Common myeloid progenitor, CD34-positive (primary cell): ENCODE results near the gene DBP.
A peak's percentile ranks its signal among the peaks of the same experiment; 100 is the strongest.

Experiments
- CTCF ChIA-PET: fragments of 350-600 bp; sonication (Branson Sonifier 250); formaldehyde crosslinking; loops from one replicate; lab custom pipeline; 2021; ENCODE audit warnings: antibody characterized with exemption; lab: Charles Lee
- POLR2A ChIA-PET: fragments of 350-600 bp; sonication (Branson Sonifier 250); formaldehyde crosslinking; loops from one replicate; lab custom pipeline; 2021; ENCODE audit warnings: antibody characterized with exemption; lab: Charles Lee
- DNase-seq, 3 donors: peaks; one replicate each; pipeline versions ENCODE4 v3.0.0 to v3.0.0-alpha.2; 2013
- H3K27ac ChIP-seq, 2 experiments: 1 replicate in 1 of 2; 2 replicates in 1 of 2; pipeline ENCODE4 v1.7.0; 2013; ENCODE audit warnings: inconsistent platforms in 2 of 2, low read length in 2 of 2, mild to moderate bottlenecking in 2 of 2, low read depth in 1 of 2, moderate library complexity in 1 of 2; ENCODE audit not compliant: severe bottlenecking in 2 of 2, insufficient read depth in 1 of 2, poor library complexity in 1 of 2
- H3K27me3 ChIP-seq, 5 experiments: replicated peaks in 2 of 5; 1 replicate in 3 of 5; 2 replicates in 2 of 5; pipeline versions ENCODE4 v1.6.1 to v1.7.0; 2013; ENCODE audit warnings: low read length in 4 of 5, mild to moderate bottlenecking in 2 of 5, moderate library complexity in 2 of 5, inconsistent platforms in 1 of 5; ENCODE audit not compliant: insufficient read depth in 5 of 5, control insufficient read depth in 4 of 5
- H3K36me3 ChIP-seq, 4 experiments: 1 replicate in 2 of 4; 2 replicates in 2 of 4; pipeline versions ENCODE4 v1.6.1 to v1.7.0; 2013; ENCODE audit warnings: low read length in 3 of 4, control low read depth in 1 of 4, mild to moderate bottlenecking in 1 of 4; ENCODE audit not compliant: control insufficient read depth in 4 of 4, insufficient read depth in 4 of 4
- H3K4me1 ChIP-seq, 4 experiments: 1 replicate in 3 of 4; 2 replicates in 1 of 4; pipeline versions ENCODE4 v1.6.1 to v1.7.1; 2013; ENCODE audit warnings: low read length in 3 of 4, mild to moderate bottlenecking in 3 of 4, control low read depth in 1 of 4, inconsistent platforms in 1 of 4, moderate library complexity in 1 of 4; ENCODE audit not compliant: control insufficient read depth in 4 of 4, insufficient read depth in 4 of 4; ENCODE audit errors: control extremely low read depth in 1 of 4
- H3K4me3 ChIP-seq, 7 experiments: 1 replicate in 4 of 7; 2 replicates in 3 of 7; pipeline versions ENCODE4 v1.5.1 to v1.7.0; 2013; ENCODE audit warnings: mild to moderate bottlenecking in 7 of 7, low read length in 6 of 7, moderate library complexity in 6 of 7, inconsistent platforms in 2 of 7, low read depth in 2 of 7, control low read depth in 1 of 7; ENCODE audit not compliant: insufficient read depth in 4 of 7, control insufficient read depth in 1 of 7; ENCODE audit errors: extremely low read depth in 1 of 7
- H3K9me3 ChIP-seq, 5 experiments: 1 replicate in 4 of 5; 2 replicates in 1 of 5; pipeline versions ENCODE4 v1.6.1 to v1.7.1; 2013; ENCODE audit warnings: low read length in 4 of 5, mild to moderate bottlenecking in 2 of 5, inconsistent platforms in 1 of 5, low read depth in 1 of 5, moderate library complexity in 1 of 5; ENCODE audit not compliant: control insufficient read depth in 4 of 5, insufficient read depth in 2 of 5; ENCODE audit errors: control extremely low read depth in 1 of 5
- WGBS: methylation state at CpG from one replicate; pipeline ENCODE4 v1.1.5; 2013; ENCODE audit not compliant: insufficient coverage; 5-methylcytosine and 5-hydroxymethylcytosine counted together

DBP gene

DNA sequence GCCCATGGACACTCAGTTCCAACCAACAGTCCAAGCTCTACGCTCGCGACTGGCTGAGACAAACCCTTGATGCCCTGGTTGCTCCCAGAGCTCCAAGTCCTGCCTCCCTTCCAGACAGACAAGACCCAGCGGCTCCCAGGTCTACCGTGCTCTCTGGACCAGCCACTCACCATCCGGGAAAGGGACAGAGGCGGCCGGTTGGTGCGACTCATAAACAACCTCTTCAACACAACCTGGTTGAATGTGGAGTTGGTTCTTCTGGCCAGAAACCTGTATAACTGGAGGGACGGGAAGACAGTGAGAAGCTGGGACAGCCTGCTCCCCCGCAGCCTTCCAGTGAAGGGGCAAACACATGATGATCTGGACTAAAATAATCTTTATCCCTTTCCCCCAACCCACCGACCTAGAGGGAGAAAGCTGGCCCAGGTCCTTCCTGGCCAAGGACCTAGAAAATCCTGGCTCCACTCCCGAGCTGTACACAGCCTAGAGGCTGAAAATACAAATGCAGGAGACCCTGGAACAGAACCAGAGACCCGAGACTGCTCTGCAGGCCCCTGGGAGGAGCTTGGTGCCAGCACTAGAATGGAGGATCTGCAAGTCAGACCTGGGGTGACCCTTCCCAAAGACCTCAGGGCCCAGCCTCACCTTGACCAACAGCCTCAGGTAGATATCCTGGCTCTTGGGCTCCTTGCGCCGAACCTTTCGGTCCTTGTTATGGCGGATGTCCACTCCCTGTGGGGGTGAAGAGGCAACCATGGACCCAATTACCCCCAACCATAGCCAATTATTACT is 19.8 kb downstream of the DBP start:
- Histone ChIP-seq H3K27me3 (no peaks in the 10 kb centered on the region), H3K4me1 (peaks cover 7 to 37% (median 27%) of the 10 kb centered on the region in 4 experiments), H3K36me3 (peaks cover 13 to 38% (median 24%) of the 10 kb centered on the region in 4 experiments), H3K9me3 (no peaks in the 10 kb centered on the region), H3K27ac (peak overlapping the region; percentile 87 to 98), H3K4me3 (peak overlapping the region in 6 of 7 experiments; percentile 90 to 100 (median 98))
- WGBS = 80% methylated on average over 12 of the region's 18 CpGs
- CTCF ChIA-PET = interaction anchor here (1.0 to 3.2 kb wide), 4 partner anchors 8 to 283 kb away, joined by 3 to 14 read pairs (median 4); no protein-coding TSS in a partner anchor
- no peak for DNase-seq
- POLR2A ChIA-PET = interaction anchor here (0.7 to 0.9 kb wide), 2 partner anchors 16 to 1244 kb away, joined by 3 read pairs; no protein-coding TSS in a partner anchor

DNA sequence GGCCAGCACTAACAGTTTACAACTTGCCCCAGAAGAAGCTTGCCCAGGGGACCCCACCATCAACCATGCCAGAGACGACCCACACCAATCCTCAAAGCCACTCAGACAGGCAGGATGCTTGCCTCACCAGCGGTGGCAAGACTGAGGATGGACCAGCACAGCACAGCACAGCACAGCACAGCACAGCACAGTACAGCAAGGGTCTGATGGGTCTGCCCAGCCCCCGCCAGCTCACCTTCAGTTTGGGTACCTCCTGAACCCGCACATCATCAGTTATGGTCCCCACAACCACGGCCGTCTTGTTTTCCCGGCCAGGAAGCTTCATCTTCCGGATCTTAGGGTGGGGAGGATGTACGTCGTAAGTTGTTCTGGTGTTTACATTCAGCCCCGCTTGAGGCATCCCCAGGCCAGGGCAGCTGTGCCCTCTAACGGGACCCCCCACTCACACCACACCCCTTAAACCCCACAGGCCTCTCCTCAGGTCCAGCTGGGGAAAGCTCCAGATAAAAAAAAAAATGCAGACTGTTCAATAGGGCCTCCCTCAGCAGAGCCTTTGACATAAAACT is 20.6 kb downstream of the DBP start:
- Histone ChIP-seq H3K27ac (peak overlapping the region; percentile 49 to 87), H3K4me3 (peak overlapping the region in 2 of 7 experiments; percentile 28 to 100), H3K36me3 (peaks cover 13 to 37% (median 24%) of the 10 kb centered on the region in 4 experiments), H3K4me1 (peaks cover 7 to 37% (median 27%) of the 10 kb centered on the region in 4 experiments), H3K9me3 (no peaks in the 10 kb centered on the region), H3K27me3 (no peaks in the 10 kb centered on the region)
- ChIA-PET CTCF (interaction anchor here (1.1 to 3.2 kb wide), 4 partner anchors 7 to 126 kb away, joined by 3 to 14 read pairs (median 4); no protein-coding TSS in a partner anchor), POLR2A (interaction anchor here (0.7 to 0.9 kb wide), 2 partner anchors 17 to 1244 kb away, joined by 3 read pairs; no protein-coding TSS in a partner anchor)
- no peak for DNase-seq
- WGBS = 81% methylated on average over 4 of the region's 12 CpGs

DNA sequence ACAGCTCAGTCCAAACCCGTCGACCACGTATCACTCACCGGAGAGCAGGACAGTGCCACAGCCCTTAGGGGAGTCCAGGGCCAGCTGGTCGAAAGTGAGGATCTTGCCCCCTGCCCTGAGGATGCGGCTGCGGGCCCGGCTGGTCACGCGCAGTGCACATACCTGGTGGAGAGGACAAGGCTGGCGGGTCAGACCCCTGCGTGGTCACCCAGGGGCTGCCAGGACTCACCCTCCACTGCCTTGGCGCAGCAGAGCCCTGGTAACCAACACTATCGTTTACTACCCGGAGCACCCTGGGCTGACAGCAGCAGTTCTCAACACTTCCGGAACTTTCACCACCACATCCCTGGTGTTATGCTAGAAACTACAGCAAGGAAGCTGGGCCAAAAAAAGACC is 21.1 kb downstream of the DBP start:
- POLR2A ChIA-PET = no interaction called here
- Histone ChIP-seq H3K4me3 (no peak overlapping the region), H3K36me3 (peaks cover 13 to 37% (median 24%) of the 10 kb centered on the region in 4 experiments), H3K27ac (peak overlapping the region in 1 of 2 experiments; percentile 49), H3K9me3 (no peaks in the 10 kb centered on the region), H3K27me3 (no peaks in the 10 kb centered on the region), H3K4me1 (peaks cover 7 to 37% (median 27%) of the 10 kb centered on the region in 4 experiments)
- CTCF ChIA-PET = interaction anchor here (1.1 to 1.4 kb wide), 2 partner anchors 26 to 126 kb away, joined by 3 to 4 read pairs; no protein-coding TSS in a partner anchor
- WGBS = 95% methylated on average over 14 of the region's 16 CpGs
- DNase-seq = no peak

- H3K4me3 ChIP-seq = no peak overlapping the region
- H3K27ac ChIP-seq = peak overlapping the region in 1 of 2 experiments; percentile 49
- CTCF ChIA-PET = interaction anchor here (1.1 to 1.5 kb wide), 3 partner anchors 26 to 125 kb away, joined by 3 to 4 read pairs (median 4); no protein-coding TSS in a partner anchor
- H3K27me3 ChIP-seq = no peaks in the 10 kb centered on the region
- H3K4me1 ChIP-seq = peaks cover 7 to 37% (median 27%) of the 10 kb centered on the region in 4 experiments
- no peak for DNase-seq
- WGBS = 94% methylated on average over 12 of the region's 19 CpGs
- H3K36me3 ChIP-seq = peaks cover 13 to 37% (median 24%) of the 10 kb centered on the region in 4 experiments
- H3K9me3 ChIP-seq = no peaks in the 10 kb centered on the region
- POLR2A ChIA-PET = no interaction called here
Measured at GRCh38 chr19:48615231-48616040, 21.7 kb downstream of the DBP start.

GRCh38 chr19:48614436-48615230 is 22.5 kb downstream of the DBP start, which contains the start of gene FAM83E:
Gene FAM83E (minus strand): TSS chr19:48615076. CDS start chr19:48613372, 1,704 bp downstream.
- Histone ChIP-seq H3K9me3 (no peaks in the 10 kb centered on the region), H3K27ac (peak within 1 kb of the TSS in 1 of 2 experiments; percentile 49), H3K4me3 (no peak within 1 kb of the TSS), H3K27me3 (no peaks in the 10 kb centered on the region), H3K36me3 (peaks cover 13 to 37% (median 24%) of the 10 kb centered on the region in 4 experiments), H3K4me1 (peaks cover 7 to 30% (median 23%) of the 10 kb centered on the region in 4 experiments)
- POLR2A ChIA-PET = interaction anchor here (0.7 kb wide), 1 partner anchor 293 kb away, joined by 3 read pairs; a partner anchor contains a TSS
- WGBS = 81% methylated on average over 14 of the region's 31 CpGs
- CTCF ChIA-PET = interaction anchor here (1.5 kb wide), 1 partner anchor 55 kb away, joined by 4 read pairs; no protein-coding TSS in a partner anchor
- DNase-seq = no peak
